Measurements from ENCODE around the gene FDXR.

GRCh38 chr17:74892974-74893911, 20.4 kb upstream of the FDXR start, which contains the start of gene FADS6:
- TF ChIP-seq EZH2 (IDR thresholded peaks at IDR 0.05) (no peak), POLR2AphosphoS5 (IDR thresholded peaks at IDR 0.05; ENCODE audit: borderline replicate concordance, low read depth, low read length) (no peak), FOXP2 (optimal IDR thresholded peaks at IDR 0.05; ENCODE audit: control extremely low read depth, extremely low read length, insufficient read depth) (no peak)
